ENCODE measurements around the gene LRP1B. TPM values are rescaled to one million over a fixed set of nuclear protein-coding genes. Genes with fewer than 3 reads are reported as not detected.

LRP1B gene
- total and polyA plus RNA-seq, 4 donors: 0.01 to 0.84 (median 0.17) TPM

- TF ChIP-seq RAD21 (IDR thresholded peaks at IDR 0.05): no peak
- no peak for TF ChIP-seq FOXA1 (IDR thresholded peaks at IDR 0.05)
- TF ChIP-seq RXRA (IDR thresholded peaks at IDR 0.05): no peak
- no peak for TF ChIP-seq NR2F2 (IDR thresholded peaks at IDR 0.05)
- no peak for TF ChIP-seq GABPA (IDR thresholded peaks at IDR 0.05 in 1 of 2, conservative IDR thresholded peaks at IDR 0.05 in 1 of 2)
- no peak for TF ChIP-seq JUND (IDR thresholded peaks at IDR 0.05)
- no peak for TF ChIP-seq YY1 (IDR thresholded peaks at IDR 0.05)
- TF ChIP-seq ZBTB33 (IDR thresholded peaks at IDR 0.05): no peak
- no peak for TF ChIP-seq HNF4G (IDR thresholded peaks at IDR 0.05)
- no peak for TF ChIP-seq REST (IDR thresholded peaks at IDR 0.05)
- TF ChIP-seq CTCF (IDR thresholded peaks at IDR 0.05; ENCODE audit: low read depth, low read length, missing input control): no peak
- no peak for TF ChIP-seq MAX (IDR thresholded peaks at IDR 0.05)
- TF ChIP-seq ATF3 (IDR thresholded peaks at IDR 0.05): no peak
- TF ChIP-seq EGR1 (IDR thresholded peaks at IDR 0.05; ENCODE audit: low read depth in 2 of 2): no peak
- TF ChIP-seq FOXA2 (IDR thresholded peaks at IDR 0.05): no peak
- TF ChIP-seq SP1 (IDR thresholded peaks at IDR 0.05): no peak
- TF ChIP-seq HNF4A (conservative IDR thresholded peaks at IDR 0.05): no peak
- TF ChIP-seq TAF1 (conservative IDR thresholded peaks at IDR 0.05): no peak
- no peak overlapping the region for H3K4me3 ChIP-seq (ENCODE audit: low read depth in 1 of 3, low read length in 3 of 3)
- H3K36me3 ChIP-seq (ENCODE audit: control insufficient read depth in 4 of 4, insufficient read depth in 3 of 4, low read depth in 1 of 4, low read length in 3 of 4): no peaks in the 10 kb centered on the region
- H3K9ac ChIP-seq (ENCODE audit: low read depth in 1 of 2, low read length in 2 of 2): no peak overlapping the region
- 77% methylated on average over 2 of the region's 2 CpGs for WGBS
- H3K9me3 ChIP-seq (ENCODE audit: control insufficient read depth in 4 of 4, low read length in 3 of 4): no peaks in the 10 kb centered on the region
- H3K27ac ChIP-seq (ENCODE audit: low read depth in 1 of 2, low read length in 2 of 2): no peak overlapping the region
- H3K4me1 ChIP-seq (ENCODE audit: control insufficient read depth in 4 of 4, insufficient read depth in 4 of 4, low read length in 3 of 4): no peaks in the 10 kb centered on the region
- DNase-seq (ENCODE audit: low spot score): no peak
- no peaks in the 10 kb centered on the region for H3K27me3 ChIP-seq (ENCODE audit: control insufficient read depth in 4 of 4, insufficient read depth in 4 of 4, low read length in 3 of 4)
Observed at GRCh38 chr2:141767051-141767450, 363.8 kb downstream of the LRP1B start.
